GM18505 (cell line): ENCODE measurements around the gene CMA1.
"Not testable (repeated sequence)": the region's sequence is repeated elsewhere in the genome, so short reads cannot be mapped to it uniquely, and the experiment has no call there.

Experiments
- ATAC-seq: cut with Tn5 transposase; IDR thresholded peaks from one replicate; pipeline ENCODE4 v1.9.1; 2021; ENCODE audit not compliant: unreplicated experiment
- POLR2A ChIP-seq: IDR thresholded peaks from 4 replicates; pipeline ENCODE4 v1.6.1; 2011; ENCODE audit warnings: borderline replicate concordance; ENCODE audit not compliant: insufficient read depth, insufficient read length; ENCODE audit errors: extremely low read depth

The CMA1 gene

GRCh38 chr14:24508155-24508840, at the start of gene CMA1:
Gene CMA1 (minus strand): TSS chr14:24508265. CDS start chr14:24508235, 30 bp downstream.
- no peak for TF ChIP-seq POLR2A
- ATAC-seq: no peak

DNA sequence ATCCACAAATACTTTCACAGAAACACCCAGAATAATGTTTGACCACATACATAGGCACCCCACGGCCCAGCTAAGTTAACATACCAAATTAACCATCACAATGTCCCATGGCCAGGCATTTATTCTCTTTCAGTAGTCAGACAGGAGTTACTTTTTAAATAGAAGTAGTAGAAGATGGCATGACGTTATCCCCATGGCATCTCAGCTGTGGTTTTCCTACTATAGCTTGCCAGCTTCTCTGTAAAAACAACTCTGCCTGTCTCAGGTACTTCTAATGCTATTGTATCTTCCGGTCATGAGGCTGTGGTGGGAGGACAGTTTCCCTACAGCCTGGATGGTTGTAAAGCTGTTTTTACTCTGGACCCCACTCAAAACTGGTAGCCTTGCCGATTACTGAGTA, 48.7 kb upstream of the CMA1 start:
- no peak for TF ChIP-seq POLR2A
- ATAC-seq: no peak

GRCh38 chr14:24549064-24549463, 41.0 kb upstream of the CMA1 start:
- not testable (repeated sequence) for ATAC-seq

GRCh38 chr14:24542346-24542936, 34.4 kb upstream of the CMA1 start:
- no peak for ATAC-seq
- no peak for TF ChIP-seq POLR2A

GRCh38 chr14:24535737-24536136, 27.7 kb upstream of the CMA1 start:
- ATAC-seq: no peak
- no peak for TF ChIP-seq POLR2A

DNA sequence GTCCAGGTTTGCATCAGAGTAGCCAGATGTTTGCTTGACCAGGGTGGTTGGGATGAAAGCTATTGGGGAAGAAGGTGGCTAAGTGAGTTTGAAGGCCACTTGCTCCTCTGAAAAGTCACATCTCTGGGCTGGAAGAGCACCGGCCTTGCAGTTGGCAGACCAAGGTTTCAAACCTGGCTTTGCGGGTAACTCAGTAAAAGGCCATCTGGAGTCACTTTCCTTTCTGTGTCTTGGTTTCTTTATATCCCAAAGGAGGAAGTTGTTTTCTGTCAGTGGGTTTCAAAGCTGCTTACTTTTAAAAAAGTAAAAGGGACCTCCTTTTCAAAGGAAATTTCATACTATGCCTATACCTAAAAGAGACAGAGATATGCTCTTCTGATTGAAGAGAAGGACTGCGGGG, 26.2 kb upstream of the CMA1 start:
- TF ChIP-seq POLR2A: no peak
- no peak for ATAC-seq

GRCh38 chr14:24525877-24526620, 18.0 kb upstream of the CMA1 start:
- not testable (repeated sequence) for ATAC-seq

DNA sequence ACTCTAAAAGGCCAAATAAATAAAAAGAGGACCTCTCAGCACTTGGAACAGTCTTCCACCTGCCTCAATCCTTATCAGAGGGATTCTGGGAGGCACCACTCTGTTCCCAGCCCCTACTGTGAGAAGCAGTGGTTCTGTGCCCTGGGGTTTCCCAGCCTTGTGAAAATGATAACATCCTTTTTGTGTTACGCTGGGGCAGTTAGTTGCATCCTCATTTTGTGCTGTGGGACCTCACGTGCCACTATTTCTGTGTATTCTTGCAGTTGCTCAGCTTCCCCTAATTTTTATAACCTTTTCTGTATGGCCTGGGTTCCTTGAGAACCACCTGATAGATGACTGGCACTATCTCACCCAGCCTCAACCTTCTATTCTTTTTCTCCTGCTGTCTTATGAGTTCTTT, 10.8 kb upstream of the CMA1 start:
- TF ChIP-seq POLR2A: no peak
- ATAC-seq: no peak

- no peak for ATAC-seq
- TF ChIP-seq POLR2A: no peak
These were observed 6.1 kb upstream of the CMA1 start for GRCh38 chr14:24514209-24514608.

DNA sequence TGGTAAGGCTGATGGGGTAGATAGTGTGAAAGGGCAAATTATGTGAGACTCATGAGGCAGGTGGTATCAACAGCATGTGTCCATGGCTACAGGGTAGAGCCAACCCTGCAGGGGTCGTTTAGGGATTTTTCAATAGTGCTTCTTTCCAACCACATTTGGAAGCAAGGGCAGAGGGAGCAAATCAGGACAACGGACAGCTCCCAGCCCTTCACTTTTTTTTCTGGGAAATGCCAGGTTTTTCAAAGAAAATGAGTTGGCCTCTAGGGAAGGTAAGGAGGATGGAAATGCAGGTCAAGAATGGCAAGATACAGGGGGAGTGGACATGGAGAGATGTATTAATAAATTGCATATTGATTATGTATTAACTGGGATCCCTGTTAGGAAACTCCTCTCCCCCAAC, 4.9 kb upstream of the CMA1 start:
- no peak for ATAC-seq
- no peak for TF ChIP-seq POLR2A

DNA sequence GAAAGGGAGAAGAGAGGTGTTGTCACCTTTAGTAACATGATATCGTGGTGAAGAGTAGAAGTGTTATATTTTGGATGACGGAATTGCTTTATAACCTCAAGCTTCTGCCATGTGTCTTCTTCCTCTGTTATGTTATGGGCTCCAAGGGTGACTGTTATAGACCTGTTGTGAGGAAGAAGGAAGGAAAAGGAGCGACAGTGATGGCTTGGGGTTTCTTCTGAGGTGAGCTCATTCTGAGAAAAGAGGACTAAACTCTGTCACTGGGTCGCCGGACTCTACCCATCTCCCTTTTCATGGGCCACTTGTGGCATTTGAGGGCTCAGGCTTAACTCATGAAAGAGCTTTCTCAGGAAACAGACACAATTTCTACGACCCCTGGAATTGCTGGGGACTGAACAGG, 1.6 kb downstream of the CMA1 start:
- no peak for ATAC-seq
- no peak for TF ChIP-seq POLR2A

- no peak for TF ChIP-seq POLR2A
- no peak for ATAC-seq
These were observed 3.6 kb downstream of the CMA1 start for GRCh38 chr14:24504425-24504950.

- ATAC-seq: not testable (repeated sequence)
These were observed 16.3 kb downstream of the CMA1 start for GRCh38 chr14:24491586-24492408.

DNA sequence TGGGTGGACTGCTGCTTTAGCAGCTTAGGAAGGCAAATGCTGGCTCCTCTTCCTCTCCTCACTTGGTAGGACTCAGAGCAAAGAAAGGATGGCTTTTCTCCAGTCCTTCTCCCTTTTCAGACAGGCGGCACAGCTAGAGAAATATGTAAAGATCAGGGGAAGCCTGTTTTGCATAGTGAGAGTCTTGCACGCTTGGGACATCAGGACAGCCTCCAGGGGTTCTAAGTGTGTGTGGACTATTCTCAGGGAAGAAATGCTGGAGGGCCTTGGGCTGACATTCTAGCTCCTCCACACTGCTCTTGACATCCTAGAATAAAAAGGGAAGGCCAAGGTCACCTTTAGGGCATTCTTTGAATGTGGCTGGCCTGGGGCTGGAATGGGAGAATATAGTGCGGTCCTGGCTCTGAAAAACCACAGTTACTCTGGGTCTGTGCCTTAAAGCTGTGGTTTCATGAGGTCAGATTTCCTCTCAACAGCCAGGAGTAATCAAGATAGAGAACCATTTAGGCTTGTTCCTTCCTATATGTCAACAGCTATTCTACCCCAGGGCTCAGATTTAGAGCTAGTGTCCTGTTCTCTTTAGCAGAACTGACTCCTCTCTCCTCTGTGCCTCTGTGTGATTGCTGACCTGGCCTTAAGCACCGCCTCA, 24.3 kb downstream of the CMA1 start:
- no peak for TF ChIP-seq POLR2A
- ATAC-seq: no peak

- not testable (repeated sequence) for ATAC-seq
These were observed 25.3 kb downstream of the CMA1 start for GRCh38 chr14:24482699-24483303.
